Osteoblast (primary cell): Measurements from ENCODE around the gene PHF20. TPM values are rescaled to one million over a fixed set of nuclear protein-coding genes. Genes with fewer than 3 reads are reported as not detected.

Source experiments
- DNase-seq: peaks from one replicate; pipeline ENCODE4 v3.0.0; 2011; ENCODE audit warnings: low spot score, mixed read lengths; ENCODE audit not compliant: insufficient read length; ENCODE audit errors: missing footprints
- H2AFZ ChIP-seq: 2 replicates; pipeline ENCODE4 v1.6.0; 2011; ENCODE audit warnings: mild to moderate bottlenecking, low read length
- H3K27ac ChIP-seq: 2 replicates; pipeline ENCODE4 v1.5.1; 2011; ENCODE audit warnings: mild to moderate bottlenecking, low read depth, low read length, moderate library complexity
- H3K27me3 ChIP-seq: 2 replicates; pipeline ENCODE4 v1.6.0; 2012; ENCODE audit warnings: mild to moderate bottlenecking, control low read depth, inconsistent platforms, low read length, moderate library complexity; ENCODE audit not compliant: insufficient read depth
- H3K36me3 ChIP-seq: 2 replicates; pipeline ENCODE4 v1.5.1; 2011; ENCODE audit warnings: mild to moderate bottlenecking, low read length, control low read depth, moderate library complexity; ENCODE audit not compliant: insufficient read depth
- H3K4me1 ChIP-seq: 2 replicates; pipeline ENCODE4 v1.5.1; 2011; ENCODE audit warnings: mild to moderate bottlenecking, low read length, control low read depth, moderate library complexity; ENCODE audit not compliant: insufficient read depth
- H3K4me2 ChIP-seq: 2 replicates; pipeline ENCODE4 v1.6.0; 2011; ENCODE audit warnings: mild to moderate bottlenecking, low read length; ENCODE audit not compliant: insufficient read depth
- H3K4me3 ChIP-seq: fragments of 200-600 bp; sonication (generic); 3 replicates; pipeline ENCODE4 v1.5.1; 2012; ENCODE audit warnings: mild to moderate bottlenecking, low read length, inconsistent platforms; ENCODE audit not compliant: insufficient read depth
- H3K79me2 ChIP-seq: 2 replicates; pipeline ENCODE4 v1.6.0; 2012; ENCODE audit warnings: mild to moderate bottlenecking, low read length, control low read depth, inconsistent platforms; ENCODE audit not compliant: insufficient read depth
- H3K9me3 ChIP-seq: 2 replicates; pipeline ENCODE4 v1.5.1; 2011; ENCODE audit warnings: low read depth, low read length, control low read depth
- H4K20me1 ChIP-seq: 2 replicates; pipeline ENCODE4 v1.6.0; 2012; ENCODE audit warnings: mild to moderate bottlenecking, low read length, control low read depth; ENCODE audit not compliant: insufficient read depth
- CTCF ChIP-seq: IDR thresholded peaks from 2 replicates; pipeline ENCODE4 v1.5.1; 2011; ENCODE audit warnings: mild to moderate bottlenecking, low read depth, low read length, moderate library complexity; ENCODE audit errors: extremely low read depth
- total RNA-seq: library from RNA; depleted of rRNA; stranded (reverse); fragments of >200 nt; gene quantifications from 2 replicates; pipeline ENCODE4 v1.2.3, GENCODE V29; 2012

The PHF20 gene
- total RNA-seq, 1 donor: 39.1 TPM

- peak; percentile 48 for DNase-seq
- Histone ChIP-seq H2AFZ (no peak overlapping the region), H3K4me2 (peak overlapping the region; percentile 94), H3K27me3 (no peaks in the 10 kb centered on the region), H3K79me2 (peaks cover 93% of the 10 kb centered on the region), H3K4me1 (peaks cover 56% of the 10 kb centered on the region), H3K9me3 (no peaks in the 10 kb centered on the region), H3K36me3 (peaks cover 68% of the 10 kb centered on the region), H3K4me3 (peak overlapping the region; percentile 4), H4K20me1 (peaks cover 58% of the 10 kb centered on the region), H3K27ac (peak overlapping the region; percentile 98)
- no peak for TF ChIP-seq CTCF
These were observed 33.2 kb upstream of the PHF20 start for GRCh38 chr20:35738410-35739179.

DNA sequence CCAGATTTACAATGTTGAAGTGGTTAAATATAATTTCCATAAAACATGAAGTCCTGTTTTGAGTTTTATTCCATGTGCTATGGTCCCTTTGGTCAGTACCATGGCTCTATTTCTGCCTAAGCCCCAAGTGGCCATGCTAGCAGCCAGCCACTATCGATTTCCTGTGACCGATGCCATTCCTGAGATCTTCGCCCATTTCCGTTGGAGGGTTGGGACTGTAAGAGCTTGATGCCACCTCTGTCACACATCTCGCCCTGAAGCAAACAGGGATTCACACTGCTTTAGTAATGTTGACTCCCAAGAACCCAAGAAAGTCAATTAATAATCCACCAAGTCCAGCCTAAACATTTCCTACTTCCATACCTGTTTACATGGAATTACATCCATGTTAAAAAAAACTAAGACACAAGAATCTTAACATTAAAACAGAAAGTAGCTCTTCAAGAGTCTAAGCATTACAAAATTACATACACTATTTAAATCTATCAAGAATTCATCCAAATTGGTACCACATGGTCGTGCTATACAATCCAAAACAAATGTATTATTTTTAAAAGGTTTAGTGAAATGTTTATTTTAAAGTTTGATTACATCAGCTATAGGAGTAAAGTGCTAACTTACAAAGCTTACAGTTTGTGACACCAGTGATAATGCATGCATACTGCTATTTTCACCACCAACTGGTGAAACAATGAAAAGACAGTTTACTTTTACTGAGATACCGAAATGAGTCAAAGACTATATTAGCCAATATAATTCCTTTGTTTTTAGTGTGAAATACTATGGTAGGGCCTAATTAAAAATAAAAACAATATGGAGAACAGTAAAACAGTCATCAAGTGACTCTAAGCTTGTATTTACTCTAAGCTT is 32.3 kb upstream of the PHF20 start:
- Histone ChIP-seq H3K79me2 (peaks cover 84% of the 10 kb centered on the region), H3K4me3 (peak overlapping the region; percentile 95), H3K4me2 (peak overlapping the region; percentile 94), H3K27me3 (no peaks in the 10 kb centered on the region), H3K27ac (peak overlapping the region; percentile 98), H2AFZ (no peak overlapping the region), H3K4me1 (peaks cover 57% of the 10 kb centered on the region), H3K36me3 (peaks cover 59% of the 10 kb centered on the region), H4K20me1 (peaks cover 48% of the 10 kb centered on the region), H3K9me3 (no peaks in the 10 kb centered on the region)
- peak; percentile 37 for TF ChIP-seq CTCF
- peak; percentile 32 for DNase-seq

DNA sequence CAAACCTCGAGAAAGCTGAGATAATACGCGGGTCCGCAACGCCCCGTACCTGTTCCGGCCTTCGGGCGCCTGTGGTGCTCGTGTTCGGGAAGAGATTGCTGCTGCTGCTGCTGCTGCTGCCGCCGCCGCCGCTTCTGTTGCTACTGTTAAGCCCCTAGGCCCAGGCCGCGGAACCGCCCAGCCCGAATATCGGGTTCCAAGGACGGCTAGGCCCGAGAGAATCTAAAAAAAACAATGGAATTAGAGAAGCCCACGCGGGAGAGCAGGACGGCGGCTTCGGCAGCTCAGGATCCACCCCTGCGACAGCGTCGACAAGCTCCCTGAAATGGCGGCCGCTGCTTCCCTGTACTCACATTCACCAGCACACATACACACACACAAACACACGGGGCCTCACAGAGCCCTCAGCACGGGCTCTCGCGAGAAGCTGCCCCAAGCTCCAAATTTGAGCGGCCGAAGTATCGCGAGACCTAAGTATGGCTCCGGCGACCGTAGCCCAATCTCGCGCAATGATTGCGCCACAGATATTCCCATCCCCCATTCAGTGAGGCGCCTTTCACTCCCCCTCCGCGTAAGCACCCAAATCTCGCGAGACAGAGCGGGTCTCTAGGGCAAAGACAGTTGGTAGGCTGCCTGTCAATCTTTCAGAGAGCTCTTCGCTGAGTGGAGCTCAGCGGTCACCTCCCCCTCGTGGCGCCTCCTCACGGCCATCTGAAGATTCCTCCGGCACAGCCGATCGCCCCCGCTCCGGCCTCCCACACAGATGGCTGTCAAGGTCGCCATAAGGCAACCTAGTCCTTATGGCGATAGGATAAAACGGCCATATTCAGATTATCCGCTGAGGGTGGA is 29.7 kb upstream of the PHF20 start, which contains the start of gene RBM39:
RBM39 (minus strand) TSS at position 369 of the 849 bp plus-strand sequence. CDS start 1,386 bp downstream, outside the sequence.
- Histone ChIP-seq H3K4me2 (peak within 1 kb of the TSS; percentile 94), H3K27me3 (no peaks in the 10 kb centered on the region), H3K9me3 (no peaks in the 10 kb centered on the region), H3K79me2 (peaks cover 58% of the 10 kb centered on the region), H3K36me3 (peaks cover 34% of the 10 kb centered on the region), H3K4me1 (peaks cover 36% of the 10 kb centered on the region), H3K4me3 (peak within 1 kb of the TSS; percentile 95), H3K27ac (peak within 1 kb of the TSS; percentile 99), H4K20me1 (peaks cover 28% of the 10 kb centered on the region), H2AFZ (peak within 1 kb of the TSS; percentile 18)
- peak; percentile 91 for DNase-seq
- peak; percentile 28 for TF ChIP-seq CTCF
